8988T (cell line): ENCODE data around the gene DNAJC27.
"Not testable (repeated sequence)": the region's sequence is repeated elsewhere in the genome, so short reads cannot be mapped to it uniquely, and the experiment has no call there.

Experiments used
- DNase-seq: peaks from one replicate; pipeline ENCODE4 v3.0.0; 2011

DNAJC27 gene

DNA sequence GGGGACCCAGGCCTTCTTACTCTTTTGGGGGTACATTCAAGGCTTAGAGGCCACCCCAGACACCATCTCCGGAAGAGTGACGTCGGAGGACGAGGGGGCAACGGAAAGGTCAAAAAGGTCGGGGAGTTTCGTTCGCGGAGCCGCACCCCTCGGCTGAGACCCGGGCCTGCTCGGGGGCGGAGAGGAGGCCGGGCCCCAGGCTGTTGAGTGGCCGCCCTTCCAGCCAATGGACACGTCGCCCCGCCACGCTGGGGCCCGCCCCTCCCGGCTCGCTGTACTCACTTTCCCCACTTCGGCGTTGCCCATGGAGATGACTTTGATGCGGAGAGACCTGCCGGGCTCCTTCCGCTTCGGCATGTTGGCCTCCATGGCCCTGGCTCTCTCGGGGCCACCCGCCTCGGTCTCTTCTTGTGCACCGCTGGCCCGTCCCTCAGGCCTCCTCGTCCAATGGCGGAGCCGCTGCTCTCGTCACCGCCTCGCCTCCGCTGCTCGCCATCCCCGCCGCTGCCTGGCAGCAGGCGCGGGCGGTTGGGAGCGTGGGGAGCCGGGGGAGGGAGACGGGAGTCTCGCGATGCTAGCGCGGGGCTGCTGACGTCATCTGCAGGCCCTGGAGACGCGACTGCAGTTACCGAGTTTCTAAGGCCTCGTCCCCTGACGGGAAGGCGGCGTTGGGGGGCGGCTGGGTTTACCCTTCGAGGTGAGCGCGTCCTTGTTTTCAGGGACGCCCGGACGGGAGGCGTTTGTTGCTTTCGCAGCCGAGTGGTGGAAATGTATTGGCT lies at the start of gene DNAJC27:
TSS of gene DNAJC27 (minus strand) at position 420 of the 779 bp plus-strand sequence. CDS start at position 369, 51 bp downstream.
- DNase-seq = peak; percentile 95

DNA sequence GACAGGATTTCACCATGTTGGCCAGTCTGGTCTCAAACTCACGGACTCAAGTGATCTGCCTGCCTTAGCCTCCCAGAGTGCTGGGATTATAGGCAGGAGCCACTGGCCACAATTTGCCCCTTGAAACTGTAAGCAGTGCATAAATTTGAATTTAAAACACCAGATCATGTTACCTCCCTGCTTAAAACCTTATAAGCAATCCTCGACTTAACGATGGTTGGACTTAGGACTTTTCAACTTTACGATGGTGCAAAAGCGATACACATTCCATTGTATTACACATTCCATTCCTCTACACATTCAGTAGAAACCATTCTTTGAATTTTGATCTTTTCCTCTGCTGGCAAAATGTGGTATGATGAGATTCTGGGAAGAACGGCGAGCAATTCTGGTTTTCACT lies 46.9 kb upstream of the DNAJC27 start:
- DNase-seq = no peak

DNA sequence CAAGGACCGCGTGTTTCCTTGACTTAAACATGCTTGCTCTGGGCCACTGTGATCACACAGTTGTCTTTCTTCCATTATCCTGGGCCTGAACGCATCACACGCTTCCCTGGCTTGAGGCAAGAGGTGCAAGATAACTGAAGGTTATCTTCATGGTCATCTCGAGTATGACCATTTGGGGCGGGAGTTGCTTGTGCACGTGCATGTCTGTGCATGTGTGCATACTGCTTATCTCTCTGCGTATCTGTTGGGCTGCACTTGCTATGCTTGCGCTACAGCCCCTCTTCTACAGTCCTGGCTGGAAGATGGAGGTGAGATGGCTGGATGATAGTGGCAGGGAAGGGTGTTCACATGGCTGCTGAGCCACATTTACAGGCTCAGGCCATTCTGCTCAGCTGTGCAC lies 42.9 kb upstream of the DNAJC27 start:
- no peak for DNase-seq

DNA sequence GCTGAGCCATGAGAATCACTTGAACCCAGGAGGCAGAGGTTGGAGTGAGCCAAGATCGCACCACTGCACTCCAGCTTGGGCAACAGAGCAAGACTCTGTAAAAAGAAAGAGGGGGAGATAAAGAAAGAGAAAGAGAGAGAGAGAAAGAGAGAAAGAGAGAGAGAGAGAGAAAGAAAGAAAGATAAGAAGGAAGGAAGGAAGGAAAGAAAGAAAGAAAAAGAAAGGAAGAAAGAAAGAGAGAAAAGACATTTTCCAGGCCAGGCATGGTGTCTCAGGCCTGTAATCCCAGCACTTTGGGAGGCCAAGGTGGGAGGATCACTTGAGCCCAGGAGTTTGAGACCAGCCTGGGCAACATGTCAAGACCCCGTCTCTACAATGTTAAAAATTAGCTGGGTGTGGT lies 39.6 kb upstream of the DNAJC27 start:
- DNase-seq = not testable (repeated sequence)

DNA sequence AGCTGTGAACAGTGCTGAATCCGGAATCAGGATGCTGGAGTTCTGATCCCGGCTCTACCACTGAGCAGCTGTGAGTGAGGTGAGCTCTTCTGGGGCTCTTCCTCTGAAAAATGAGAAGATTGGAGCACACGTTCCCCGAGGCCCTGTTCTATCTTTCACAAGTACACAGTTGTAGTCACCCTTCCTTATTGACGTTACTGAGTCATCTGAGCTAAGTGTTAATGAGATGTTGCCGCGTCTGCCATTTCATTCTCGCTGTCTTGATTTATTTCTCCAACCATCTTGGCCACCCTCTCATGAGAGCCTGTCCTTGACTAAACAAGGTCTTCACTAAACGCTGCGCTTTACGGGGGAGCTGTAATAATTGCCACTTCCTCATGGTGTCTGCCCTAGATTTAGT lies 38.2 kb upstream of the DNAJC27 start:
- DNase-seq = no peak

DNA sequence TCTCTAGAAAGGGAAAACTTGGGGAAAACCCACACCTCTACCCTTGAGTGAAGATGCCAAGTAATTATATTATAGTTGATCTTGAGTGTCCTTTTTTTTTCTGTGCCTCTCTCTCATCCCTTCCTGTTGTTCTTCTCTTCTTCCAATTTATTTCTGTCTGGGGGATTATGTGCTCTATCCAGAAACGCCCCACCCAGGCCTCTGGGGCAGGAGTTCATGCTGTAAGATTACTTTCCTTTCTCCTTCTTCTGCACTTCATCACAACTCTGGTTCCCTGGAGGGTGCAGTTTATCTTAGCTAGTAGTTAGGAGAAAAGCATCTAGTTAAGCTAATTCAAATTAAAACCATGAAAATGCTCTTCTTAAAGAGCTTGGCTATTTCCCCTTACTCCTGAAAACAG lies 30.3 kb upstream of the DNAJC27 start:
- no peak for DNase-seq

DNA sequence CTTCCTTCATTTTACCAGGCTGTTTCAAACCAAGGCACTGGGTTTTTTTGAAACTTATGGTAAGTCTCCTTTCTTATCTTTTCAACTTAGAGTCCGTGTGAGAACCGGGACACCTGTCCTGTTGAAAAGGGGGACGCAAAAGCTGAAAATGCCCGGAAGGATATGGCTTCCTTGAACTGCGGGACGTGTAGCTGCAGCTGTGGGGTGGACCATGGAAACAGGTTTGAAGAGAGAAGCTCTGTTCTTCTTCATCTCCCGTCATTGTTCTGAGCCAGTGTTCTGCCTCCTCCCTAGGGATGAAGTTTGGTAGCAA lies 29.5 kb upstream of the DNAJC27 start:
- DNase-seq = no peak

DNA sequence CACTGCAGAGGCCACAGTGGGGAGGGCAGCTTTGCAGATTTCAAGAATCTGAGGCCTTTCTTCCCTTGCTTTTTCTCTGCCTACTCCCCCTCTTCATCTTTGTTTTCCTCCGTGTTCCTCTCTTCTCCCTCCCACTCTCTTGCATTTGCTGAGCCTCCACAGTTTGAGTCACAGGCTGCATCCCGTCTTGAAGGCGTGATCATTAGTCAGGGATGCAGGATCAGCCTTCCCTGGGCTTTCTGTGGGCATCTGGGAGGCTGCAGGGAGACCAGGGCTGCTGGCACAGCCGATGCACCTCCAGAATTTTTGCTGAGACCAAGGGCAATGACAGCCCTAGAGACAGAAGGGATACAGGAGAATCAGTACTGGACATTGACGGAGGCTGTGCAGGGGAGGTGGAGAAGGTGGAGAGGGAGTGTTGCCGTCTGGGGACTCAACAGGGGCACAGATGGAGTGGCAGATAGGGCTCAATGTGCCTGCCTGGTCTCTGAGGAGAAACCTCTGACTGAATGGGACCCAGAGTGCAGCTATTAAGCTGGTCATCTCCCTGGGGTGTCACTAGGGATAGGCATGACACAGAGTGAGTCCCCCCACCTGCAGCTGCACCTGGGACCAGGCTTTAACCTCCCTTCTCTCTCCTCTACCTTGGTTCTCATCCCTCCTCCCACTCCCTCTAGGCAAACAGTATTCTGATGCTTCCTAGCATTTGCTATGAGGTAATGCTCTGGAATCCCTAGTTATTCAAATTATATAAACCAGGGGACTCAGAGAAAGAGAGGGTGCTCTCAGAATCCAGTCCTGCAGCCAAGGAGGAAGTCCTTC lies 29.0 kb upstream of the DNAJC27 start:
- no peak for DNase-seq

DNA sequence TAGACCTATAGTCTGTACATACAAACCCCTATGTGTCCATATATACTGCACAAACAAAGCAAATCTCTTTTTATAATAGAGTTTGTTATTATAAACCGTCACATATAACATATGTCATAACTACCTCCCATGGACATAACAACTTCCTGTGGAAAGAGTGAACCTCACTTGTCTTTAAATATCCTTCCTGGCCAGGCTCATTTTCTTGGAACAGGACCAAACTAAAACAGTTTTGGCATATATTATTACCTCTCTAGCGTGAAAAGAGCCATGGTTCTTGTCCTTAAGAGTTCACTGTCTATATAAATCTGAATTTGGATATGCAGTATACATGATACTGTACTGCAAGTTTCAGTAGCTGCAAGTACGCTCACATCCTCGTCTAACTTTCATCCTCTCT lies 28.3 kb upstream of the DNAJC27 start:
- DNase-seq = no peak

DNA sequence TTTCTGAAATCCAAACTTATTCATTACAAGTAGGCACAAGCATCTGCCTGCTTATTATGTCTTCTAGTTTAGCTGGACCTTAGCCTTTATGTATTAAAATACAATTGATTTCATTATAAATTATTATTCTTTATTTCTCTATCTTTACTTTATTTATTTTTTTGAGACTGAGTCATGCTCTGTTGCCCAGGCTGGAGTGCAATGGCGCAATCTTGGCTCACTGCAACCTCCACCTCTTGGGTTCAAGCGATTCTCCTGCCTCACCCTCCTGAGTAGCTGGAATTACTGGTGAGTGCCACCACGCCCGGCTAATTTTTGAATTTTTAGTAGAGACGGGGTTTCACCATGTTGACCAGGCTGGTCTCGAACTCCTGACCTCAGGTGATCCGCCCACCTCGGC lies 27.3 kb upstream of the DNAJC27 start:
- not testable (repeated sequence) for DNase-seq

DNA sequence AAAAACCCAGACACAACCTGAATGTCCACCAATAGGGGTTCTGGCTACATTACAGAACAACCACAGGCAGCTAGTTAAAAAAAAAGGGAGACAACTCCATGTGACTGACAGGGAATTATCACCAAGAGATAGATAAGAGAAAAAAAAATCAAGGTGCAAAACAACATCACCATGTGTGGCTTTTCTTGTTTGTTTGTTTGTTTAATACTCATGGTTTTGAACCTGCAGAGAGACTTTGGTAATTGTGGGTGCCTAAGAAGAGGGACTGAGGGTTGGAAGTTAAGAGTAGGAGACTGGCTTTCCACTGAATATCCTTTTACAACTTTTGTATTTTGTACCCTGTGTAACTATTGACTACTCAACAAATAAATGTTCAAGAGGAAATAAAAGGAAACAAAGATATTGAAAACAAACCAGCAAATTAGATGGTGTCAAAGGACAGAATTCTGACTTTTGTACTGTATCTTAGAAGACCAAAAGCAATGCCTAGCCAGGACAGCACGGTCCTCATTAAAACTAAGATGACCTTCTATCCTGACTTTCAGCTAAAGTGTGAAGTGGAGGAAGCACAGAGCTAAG lies 22.5 kb upstream of the DNAJC27 start:
- DNase-seq = no peak

DNA sequence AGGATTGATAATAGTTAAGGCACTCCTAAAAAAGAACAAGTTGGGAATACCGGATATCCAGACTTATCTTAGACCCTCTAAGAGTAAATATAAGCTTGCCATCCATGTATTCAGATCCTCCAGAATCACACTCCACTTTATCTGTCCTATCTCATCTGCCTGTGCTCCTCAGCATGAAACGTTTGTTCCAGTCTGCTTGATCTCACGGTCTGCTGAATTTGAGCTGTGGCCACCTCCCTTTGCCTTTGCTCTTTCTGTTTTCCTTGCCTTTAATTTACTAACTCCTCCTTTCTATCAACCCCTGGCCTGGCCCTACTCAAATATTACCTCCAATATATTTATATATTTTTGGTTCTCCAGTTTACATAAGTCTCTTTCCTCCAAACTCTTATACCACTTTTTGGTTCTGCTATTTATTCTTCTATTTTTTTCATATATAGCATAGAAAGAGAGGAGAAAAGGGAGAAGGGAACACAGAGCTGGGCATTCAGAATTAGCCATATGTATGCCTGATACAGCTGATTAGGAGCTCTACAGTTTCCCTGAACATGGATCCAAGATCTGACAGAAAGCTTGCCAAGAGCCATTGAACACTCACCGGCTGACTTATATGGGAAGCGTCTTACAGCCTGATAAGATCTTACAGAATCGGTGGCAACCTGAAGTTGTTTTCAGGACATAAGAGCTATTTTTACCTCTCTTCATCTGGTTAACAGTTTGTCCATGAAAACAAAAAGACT lies 21.8 kb upstream of the DNAJC27 start:
- no peak for DNase-seq

DNA sequence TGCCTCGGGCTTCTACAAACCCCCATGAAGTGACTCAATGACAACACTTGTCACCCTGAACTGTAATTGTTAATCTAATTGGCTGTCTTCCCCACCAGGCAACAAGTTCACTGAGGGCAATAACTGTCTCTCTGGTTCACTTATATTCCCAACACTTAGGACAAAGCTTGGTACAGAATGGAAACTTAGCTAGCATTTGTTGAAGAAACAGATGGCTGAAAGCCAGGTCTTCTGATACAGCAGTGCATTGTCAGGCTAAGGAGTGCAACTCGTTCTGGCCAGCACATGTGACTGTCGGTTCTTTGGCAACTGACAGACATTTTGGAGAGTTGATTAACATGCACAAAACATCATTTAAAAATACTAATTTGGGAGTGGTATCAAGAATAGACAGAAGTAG lies 14.6 kb upstream of the DNAJC27 start:
- no peak for DNase-seq

DNA sequence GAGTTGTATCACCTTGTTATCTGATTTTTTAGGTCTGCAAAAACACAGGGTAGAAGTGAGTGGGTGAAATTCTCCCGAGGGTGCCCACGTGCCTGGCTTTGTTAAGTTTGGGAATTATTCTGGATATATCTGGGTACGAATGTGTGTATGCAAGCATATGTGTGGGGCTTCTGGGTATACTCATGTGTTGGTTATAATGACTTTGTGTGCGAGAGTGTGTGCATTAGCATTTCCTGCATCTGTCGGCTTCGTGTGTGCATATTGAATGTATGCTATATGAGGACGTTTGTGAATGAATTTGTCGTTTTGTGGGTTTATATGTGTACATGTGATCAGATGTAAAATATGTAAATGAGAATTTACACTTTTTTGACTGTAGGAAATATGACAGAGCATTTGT lies 13.8 kb upstream of the DNAJC27 start:
- DNase-seq = no peak

DNA sequence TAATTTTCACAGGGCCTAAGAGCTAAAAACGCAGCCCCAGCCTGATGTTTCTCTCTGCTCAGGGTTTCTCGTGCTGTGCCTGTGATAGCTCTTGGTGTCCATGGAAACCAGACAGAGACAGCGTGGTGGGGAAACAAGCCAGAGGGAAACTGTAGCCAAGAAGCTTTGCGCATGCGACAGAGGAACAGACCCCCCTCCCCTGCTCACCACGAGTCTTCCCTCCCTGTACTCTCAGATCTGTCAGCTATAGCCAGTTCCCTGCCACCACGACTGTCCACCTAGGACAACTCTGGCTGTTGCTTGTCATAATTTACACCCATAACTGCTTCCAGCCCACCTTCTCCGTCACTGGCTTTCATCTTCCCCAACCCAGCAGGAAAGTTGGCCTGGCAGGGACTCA lies 13.2 kb upstream of the DNAJC27 start:
- no peak for DNase-seq

DNA sequence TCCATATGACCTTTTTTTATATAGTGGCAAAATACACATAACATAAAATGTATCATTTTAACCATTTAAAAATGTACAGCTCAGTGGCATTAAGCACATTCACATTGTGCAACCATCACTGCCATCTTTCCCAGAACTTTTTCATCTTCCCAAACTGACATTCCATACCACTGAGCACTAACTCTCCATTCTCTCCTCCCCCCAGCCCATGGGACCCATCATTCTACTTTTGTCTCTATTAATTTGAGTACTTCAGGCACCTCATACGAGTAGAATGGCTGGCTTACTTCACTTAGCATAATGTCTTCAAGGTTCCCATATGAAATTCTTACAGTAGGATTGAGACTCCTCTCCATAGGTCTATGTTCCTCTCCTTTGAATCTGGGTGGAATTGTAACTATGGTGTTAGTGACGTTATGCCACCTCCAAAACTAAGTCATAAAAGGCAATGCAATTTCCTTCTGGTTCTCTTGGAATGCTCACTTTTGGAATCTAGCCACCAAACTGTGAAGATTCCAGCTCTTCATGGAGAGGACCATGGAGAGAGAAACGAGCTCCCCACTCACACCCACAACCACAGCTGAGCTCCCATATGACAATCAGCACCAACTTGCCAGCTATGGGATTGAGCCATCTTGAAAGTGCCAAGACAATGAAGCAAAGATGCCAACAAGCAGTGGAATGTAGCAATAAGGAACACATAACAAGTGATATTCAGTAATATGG lies 9.8 kb upstream of the DNAJC27 start:
- no peak for DNase-seq

DNA sequence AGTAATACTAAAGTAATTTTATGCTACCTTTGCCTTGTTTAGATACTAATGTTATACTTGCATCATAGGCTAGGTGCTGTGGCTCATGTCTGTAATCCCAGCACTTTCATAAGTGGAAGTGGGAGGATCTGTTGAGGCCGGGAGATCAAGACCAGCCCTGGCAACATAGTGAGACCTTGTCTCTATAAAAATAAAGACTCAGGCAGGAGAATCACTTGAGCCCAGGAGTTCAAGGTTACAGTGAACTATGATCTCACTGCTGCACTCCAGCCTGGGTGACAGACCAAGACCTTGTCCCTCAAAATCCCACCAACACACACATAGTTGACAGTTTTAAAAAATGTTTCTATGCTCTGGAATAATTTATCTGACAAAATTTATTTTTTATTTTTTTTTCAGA lies 6.9 kb upstream of the DNAJC27 start:
- no peak for DNase-seq

DNA sequence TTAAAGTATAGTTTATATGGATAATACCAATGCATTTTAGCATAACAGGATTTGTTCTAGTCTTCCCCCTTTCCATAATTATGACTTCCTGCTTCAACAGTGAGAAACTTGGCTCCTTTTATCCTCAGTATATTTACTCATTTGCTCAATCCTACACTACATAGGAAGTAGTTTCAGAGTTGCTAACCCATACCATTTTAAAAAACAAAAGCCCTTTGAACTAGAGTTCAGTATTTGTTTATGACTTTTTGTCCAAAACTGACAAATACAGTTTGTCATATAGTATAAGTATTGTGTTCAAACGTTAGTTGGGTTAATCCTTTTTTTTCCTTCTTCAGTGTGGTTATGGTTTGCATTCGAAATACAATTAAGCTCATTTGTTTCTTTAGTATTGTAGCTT lies 5.9 kb upstream of the DNAJC27 start:
- DNase-seq = no peak

DNA sequence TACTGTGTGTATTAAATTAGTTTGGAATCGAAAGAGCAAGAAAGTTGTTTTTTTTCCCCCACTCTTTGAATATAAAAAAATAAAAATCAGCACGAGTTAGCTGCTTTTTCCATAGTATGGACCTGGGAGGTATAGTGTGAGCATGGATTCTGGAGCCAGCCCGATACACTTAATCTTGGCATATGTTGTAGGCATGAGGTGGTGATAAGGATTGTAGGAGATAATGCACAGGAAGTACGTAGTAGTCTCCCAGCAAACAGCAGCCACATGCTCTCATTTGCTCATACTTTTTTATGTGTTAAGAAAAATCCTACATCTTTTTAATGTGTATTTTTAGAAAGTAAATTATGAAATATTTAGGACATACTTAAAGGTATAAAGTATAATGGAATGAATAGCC lies 2.1 kb upstream of the DNAJC27 start:
- DNase-seq = no peak

DNA sequence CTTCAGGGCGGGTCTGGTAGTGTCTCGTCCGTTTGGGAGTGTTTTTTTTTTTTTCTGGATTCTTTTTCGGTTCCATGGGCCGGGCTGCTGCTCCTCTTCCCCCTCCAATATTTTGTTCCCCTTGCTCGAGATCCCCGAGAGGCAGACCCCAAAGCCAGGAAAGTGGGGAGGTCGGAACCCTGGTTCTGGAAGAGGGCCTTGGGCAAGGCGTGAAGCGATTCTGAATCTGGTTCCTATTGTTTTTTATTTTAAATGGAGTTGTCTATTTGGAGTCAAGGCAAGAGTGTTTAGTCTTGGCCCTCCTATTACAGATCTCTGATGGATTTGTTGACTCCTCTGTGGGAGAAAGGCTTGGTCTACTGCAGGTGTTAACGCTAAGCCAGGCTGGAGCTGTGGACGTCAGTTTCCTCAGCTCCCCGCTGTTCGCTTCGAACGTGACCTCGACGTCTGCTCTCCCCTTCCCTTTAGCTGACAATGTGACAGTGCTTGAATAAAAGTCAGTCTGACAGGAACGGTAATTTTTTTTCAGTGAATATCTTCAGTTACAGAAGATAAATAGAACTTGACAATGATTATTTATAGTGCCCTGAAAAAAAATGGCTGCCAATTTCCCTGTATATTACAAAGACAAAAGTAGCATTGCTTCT lies 683 bp upstream of the DNAJC27 start:
- DNase-seq = no peak

DNA sequence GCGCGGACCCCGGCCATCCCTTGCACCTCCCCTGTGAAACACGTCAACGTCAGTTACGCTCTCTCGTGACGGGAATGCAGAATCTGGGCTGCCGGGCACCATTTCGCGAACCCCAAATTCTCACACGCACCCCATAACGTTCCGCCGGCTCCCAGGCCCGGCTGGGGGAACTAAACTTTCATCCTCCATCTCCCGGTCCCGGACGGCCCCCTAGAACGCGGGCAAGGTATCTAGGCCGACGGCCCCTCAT lies 544 bp downstream of the DNAJC27 start:
- DNase-seq = no peak

DNA sequence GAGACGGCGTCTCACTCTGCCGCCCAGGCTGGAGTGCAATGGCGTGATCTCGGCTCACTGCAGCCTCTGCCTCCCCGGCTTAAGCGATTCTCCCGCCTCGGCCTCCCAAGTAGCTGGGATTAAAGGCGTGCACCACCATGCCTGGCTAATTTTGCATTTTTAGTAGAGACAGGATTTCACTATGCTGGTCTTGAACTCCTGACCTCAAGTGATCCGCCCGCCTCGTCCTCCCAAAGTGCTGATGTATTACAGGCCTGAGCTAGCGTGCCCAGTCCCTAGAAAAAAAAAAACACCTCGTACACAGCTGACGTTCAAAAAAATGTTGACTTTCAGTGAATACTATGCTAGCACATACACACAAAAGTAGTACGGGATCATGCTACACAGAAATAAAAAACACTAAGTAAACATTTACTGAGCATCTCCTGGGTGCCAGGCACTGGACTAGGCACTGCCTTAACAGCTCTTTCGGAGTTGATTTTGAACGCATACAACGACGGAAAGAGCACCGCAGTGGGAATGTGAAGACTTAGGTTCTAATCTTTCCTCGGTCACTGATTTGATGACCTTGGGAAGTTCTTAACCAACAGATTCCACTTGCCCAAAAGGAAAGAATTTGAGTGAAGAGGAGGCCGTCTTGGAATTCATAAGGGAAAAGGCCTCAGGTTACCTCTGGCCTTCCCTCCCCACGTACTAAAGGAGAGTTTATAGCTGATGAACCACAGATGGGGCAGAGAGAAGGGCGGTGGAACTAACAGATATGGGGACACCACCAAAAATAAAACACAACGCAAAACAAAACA lies 1.1 kb downstream of the DNAJC27 start:
- no peak for DNase-seq
